Neural cell (in vitro differentiated cells): Measurements from ENCODE around the gene GRIN3A. TPM values are rescaled to one million over a fixed set of nuclear protein-coding genes. Genes with fewer than 3 reads are reported as not detected.

Experiments used
- H2AFZ ChIP-seq: fragments of 200-600, 300-800 bp; sonication (generic), shearing (Covaris generic); 2 replicates; pipeline ENCODE4 v1.6.0; 2014; ENCODE audit warnings: low read depth, mild to moderate bottlenecking, antibody characterized with exemption, low read length, moderate library complexity
- H3F3A ChIP-seq: fragments of 200-600 bp; shearing (Covaris generic); 2 replicates; pipeline ENCODE4 v1.6.1; 2016; ENCODE audit warnings: mild to moderate bottlenecking, moderate library complexity, mixed read lengths, antibody characterized with exemption, low read length; ENCODE audit not compliant: insufficient read depth, poor library complexity, severe bottlenecking
- H3K27ac ChIP-seq: fragments of 200-600, 300-800 bp; sonication (generic), shearing (Covaris generic); 2 replicates; pipeline ENCODE4 v1.5.1; 2014; ENCODE audit warnings: mild to moderate bottlenecking, low read length, moderate library complexity
- H3K27me3 ChIP-seq: fragments of 300-800, 200-600 bp; sonication (generic), shearing (Covaris generic); 2 replicates; pipeline ENCODE4 v1.6.0; 2014; ENCODE audit warnings: mild to moderate bottlenecking, low read depth, low read length, moderate library complexity; ENCODE audit not compliant: insufficient read depth
- H3K36me3 ChIP-seq: fragments of 300-800, 200-600 bp; sonication (generic), shearing (Covaris generic); 2 replicates; pipeline ENCODE4 v1.5.1; 2014; ENCODE audit warnings: mild to moderate bottlenecking, antibody characterized with exemption, low read length, moderate library complexity; ENCODE audit not compliant: insufficient read depth
- H3K4me2 ChIP-seq: fragments of 300-800, 200-600 bp; sonication (generic), shearing (Covaris generic); 2 replicates; pipeline ENCODE4 v1.6.0; 2014; ENCODE audit warnings: mild to moderate bottlenecking, low read length
- H3K4me3 ChIP-seq: fragments of 300-800, 200-600 bp; sonication (generic), shearing (Covaris generic); 2 replicates; pipeline ENCODE4 v1.5.1; 2014; ENCODE audit warnings: mild to moderate bottlenecking, low read length, moderate library complexity
- H3K79me2 ChIP-seq: fragments of 200-600 bp; shearing (Covaris generic); replicated peaks from 2 replicates; pipeline ENCODE4 v1.6.0; 2014; ENCODE audit warnings: mild to moderate bottlenecking, low read length, moderate library complexity; ENCODE audit not compliant: insufficient read depth
- H3K9ac ChIP-seq: fragments of 300-800, 200-600 bp; sonication (generic), shearing (Covaris generic); 2 replicates; pipeline ENCODE4 v1.6.1; 2016; ENCODE audit warnings: mild to moderate bottlenecking, low read length, mixed read lengths
- H3K9me2 ChIP-seq: fragments of 200-600 bp; shearing (Covaris generic); 2 replicates; pipeline ENCODE4 v1.6.1; 2016; ENCODE audit warnings: mild to moderate bottlenecking, low read length, mixed read lengths; ENCODE audit not compliant: insufficient read depth
- H3K9me3 ChIP-seq: fragments of 200-600, 300-800 bp; sonication (generic), shearing (Covaris generic); 2 replicates; pipeline ENCODE4 v1.6.1; 2016; ENCODE audit warnings: mild to moderate bottlenecking, mixed run types, low read length, moderate library complexity, mixed read lengths
- H4K20me1 ChIP-seq: fragments of 200-600 bp; shearing (Covaris generic); 2 replicates; pipeline ENCODE4 v1.6.1; 2016; ENCODE audit warnings: mild to moderate bottlenecking, mixed run types; ENCODE audit not compliant: insufficient read depth
- EP300 ChIP-seq: fragments of 450-650 bp; conservative IDR thresholded peaks from 2 replicates; pipeline ENCODE4 v1.6.1; 2014; ENCODE audit warnings: antibody characterized with exemption, mild to moderate bottlenecking, moderate library complexity; ENCODE audit not compliant: poor library complexity, severe bottlenecking
- EZH2 ChIP-seq: fragments of 200-600, 300-800 bp; shearing (Covaris generic), sonication (generic); IDR thresholded peaks from 2 replicates; pipeline ENCODE4 v1.6.1; 2014; ENCODE audit warnings: antibody characterized with exemption, low read length, borderline replicate concordance, mild to moderate bottlenecking; ENCODE audit not compliant: insufficient read depth, poor library complexity, severe bottlenecking
- POLR2AphosphoS5 ChIP-seq: IDR thresholded peaks from 2 replicates; pipeline ENCODE4 v1.6.1; 2012
- SMC3 ChIP-seq: fragments of 450-650 bp; conservative IDR thresholded peaks from 2 replicates; pipeline ENCODE4 v1.6.1; 2014; ENCODE audit warnings: antibody characterized with exemption, mild to moderate bottlenecking, moderate library complexity; ENCODE audit not compliant: poor library complexity
- TAF1 ChIP-seq: IDR thresholded peaks from 2 replicates; pipeline ENCODE4 v1.6.1; 2012; ENCODE audit warnings: low read depth
- polyA plus RNA-seq: library from polyadenylated mRNA; depleted of rRNA; stranded (reverse); fragments of >200 nt; gene quantifications from 2 replicates; pipeline ENCODE4 v1.2.3, GENCODE V29; 2014
- TF ChIP-seq, protein P1 (sequence below): IDR thresholded peaks from 2 replicates; pipeline ENCODE4 v1.6.1; 2012; ENCODE audit warnings: borderline replicate concordance
- TF ChIP-seq, protein P2 (sequence below): fragments of 450-650 bp; IDR thresholded peaks from 2 replicates; pipeline ENCODE4 v1.5.1; 2014; ENCODE audit warnings: antibody characterized with exemption, mild to moderate bottlenecking, moderate library complexity; ENCODE audit not compliant: poor library complexity, severe bottlenecking

GRIN3A gene
- polyA plus RNA-seq, 1 donor from 2014 or later = 0.59 TPM

DNA sequence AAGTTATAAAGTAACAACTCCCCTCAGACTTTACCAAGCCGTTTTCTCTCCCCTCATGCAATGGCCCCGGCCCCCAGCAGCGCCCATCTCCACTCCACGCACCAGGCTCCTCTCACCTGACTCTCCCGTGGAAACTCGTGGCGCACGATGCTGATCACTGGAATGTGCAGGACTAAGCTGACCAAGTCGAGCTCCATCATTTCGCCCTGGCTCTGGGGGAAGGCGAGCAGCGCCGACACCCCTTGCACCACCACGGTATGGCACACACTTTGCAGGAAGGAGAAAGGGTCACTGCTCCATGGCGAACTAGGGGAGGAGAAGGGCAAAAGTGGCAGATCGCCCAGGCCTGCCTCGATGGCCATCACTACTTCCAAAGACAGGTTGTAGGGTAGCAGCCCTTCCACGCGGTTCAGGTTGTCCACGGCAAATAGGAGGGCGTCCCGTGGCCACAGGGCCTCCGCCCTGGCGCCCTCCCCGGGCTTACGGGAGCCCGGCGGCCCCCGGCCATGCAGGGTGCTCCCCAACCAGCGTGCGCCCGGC lies 1.2 kb downstream of the GRIN3A start:
- TF ChIP-seq EP300 (no peak), TAF1 (no peak), POLR2AphosphoS5 (no peak), EZH2 (no peak)
- TF ChIP-seq, protein P1, sequence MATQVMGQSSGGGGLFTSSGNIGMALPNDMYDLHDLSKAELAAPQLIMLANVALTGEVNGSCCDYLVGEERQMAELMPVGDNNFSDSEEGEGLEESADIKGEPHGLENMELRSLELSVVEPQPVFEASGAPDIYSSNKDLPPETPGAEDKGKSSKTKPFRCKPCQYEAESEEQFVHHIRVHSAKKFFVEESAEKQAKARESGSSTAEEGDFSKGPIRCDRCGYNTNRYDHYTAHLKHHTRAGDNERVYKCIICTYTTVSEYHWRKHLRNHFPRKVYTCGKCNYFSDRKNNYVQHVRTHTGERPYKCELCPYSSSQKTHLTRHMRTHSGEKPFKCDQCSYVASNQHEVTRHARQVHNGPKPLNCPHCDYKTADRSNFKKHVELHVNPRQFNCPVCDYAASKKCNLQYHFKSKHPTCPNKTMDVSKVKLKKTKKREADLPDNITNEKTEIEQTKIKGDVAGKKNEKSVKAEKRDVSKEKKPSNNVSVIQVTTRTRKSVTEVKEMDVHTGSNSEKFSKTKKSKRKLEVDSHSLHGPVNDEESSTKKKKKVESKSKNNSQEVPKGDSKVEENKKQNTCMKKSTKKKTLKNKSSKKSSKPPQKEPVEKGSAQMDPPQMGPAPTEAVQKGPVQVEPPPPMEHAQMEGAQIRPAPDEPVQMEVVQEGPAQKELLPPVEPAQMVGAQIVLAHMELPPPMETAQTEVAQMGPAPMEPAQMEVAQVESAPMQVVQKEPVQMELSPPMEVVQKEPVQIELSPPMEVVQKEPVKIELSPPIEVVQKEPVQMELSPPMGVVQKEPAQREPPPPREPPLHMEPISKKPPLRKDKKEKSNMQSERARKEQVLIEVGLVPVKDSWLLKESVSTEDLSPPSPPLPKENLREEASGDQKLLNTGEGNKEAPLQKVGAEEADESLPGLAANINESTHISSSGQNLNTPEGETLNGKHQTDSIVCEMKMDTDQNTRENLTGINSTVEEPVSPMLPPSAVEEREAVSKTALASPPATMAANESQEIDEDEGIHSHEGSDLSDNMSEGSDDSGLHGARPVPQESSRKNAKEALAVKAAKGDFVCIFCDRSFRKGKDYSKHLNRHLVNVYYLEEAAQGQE = no peak
- TF ChIP-seq, protein P2, sequence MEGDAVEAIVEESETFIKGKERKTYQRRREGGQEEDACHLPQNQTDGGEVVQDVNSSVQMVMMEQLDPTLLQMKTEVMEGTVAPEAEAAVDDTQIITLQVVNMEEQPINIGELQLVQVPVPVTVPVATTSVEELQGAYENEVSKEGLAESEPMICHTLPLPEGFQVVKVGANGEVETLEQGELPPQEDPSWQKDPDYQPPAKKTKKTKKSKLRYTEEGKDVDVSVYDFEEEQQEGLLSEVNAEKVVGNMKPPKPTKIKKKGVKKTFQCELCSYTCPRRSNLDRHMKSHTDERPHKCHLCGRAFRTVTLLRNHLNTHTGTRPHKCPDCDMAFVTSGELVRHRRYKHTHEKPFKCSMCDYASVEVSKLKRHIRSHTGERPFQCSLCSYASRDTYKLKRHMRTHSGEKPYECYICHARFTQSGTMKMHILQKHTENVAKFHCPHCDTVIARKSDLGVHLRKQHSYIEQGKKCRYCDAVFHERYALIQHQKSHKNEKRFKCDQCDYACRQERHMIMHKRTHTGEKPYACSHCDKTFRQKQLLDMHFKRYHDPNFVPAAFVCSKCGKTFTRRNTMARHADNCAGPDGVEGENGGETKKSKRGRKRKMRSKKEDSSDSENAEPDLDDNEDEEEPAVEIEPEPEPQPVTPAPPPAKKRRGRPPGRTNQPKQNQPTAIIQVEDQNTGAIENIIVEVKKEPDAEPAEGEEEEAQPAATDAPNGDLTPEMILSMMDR = no peak
- no peaks in the 10 kb centered on the region for H3K9me3 ChIP-seq
- H3K79me2 ChIP-seq = no peaks in the 10 kb centered on the region
- no peak overlapping the region for H3K9ac ChIP-seq
- no peaks in the 10 kb centered on the region for H3F3A ChIP-seq
- no peak overlapping the region for H3K4me2 ChIP-seq
- peaks cover 68% of the 10 kb centered on the region for H3K27me3 ChIP-seq
- peak overlapping the region; percentile 79 for H3K4me3 ChIP-seq
- no peaks in the 10 kb centered on the region for H3K9me2 ChIP-seq
- H3K27ac ChIP-seq = no peak overlapping the region
- H4K20me1 ChIP-seq = no peaks in the 10 kb centered on the region
- H2AFZ ChIP-seq = no peak overlapping the region
- H3K36me3 ChIP-seq = no peaks in the 10 kb centered on the region

DNA sequence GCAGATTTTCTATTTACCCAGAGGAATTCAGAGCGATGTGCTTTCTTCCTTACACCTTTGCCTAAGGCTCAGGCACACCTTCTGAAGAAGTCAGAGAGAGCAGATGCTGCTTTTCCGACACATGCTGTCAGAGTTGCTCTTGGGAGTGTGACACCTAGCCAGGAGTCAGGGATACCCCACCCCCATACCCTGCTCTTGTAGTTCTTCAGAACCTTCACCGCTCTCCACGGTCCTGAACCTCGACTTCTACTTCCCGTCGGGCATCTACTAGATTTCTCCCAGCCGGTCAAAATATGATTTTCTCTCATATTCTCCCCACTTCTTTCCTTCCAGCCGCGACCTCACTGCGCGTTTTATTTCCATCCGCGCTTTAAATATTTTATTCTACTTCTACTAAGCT lies 1.7 kb downstream of the GRIN3A start:
- H3K27me3 ChIP-seq = peaks cover 70% of the 10 kb centered on the region
- no peaks in the 10 kb centered on the region for H3K9me3 ChIP-seq
- TF ChIP-seq TAF1 = no peak
- TF ChIP-seq SMC3 = no peak
- no peak for TF ChIP-seq EP300
- TF ChIP-seq, protein P1 = no peak
- TF ChIP-seq EZH2 = no peak
- no peaks in the 10 kb centered on the region for H4K20me1 ChIP-seq
- no peak overlapping the region for H3K27ac ChIP-seq
- H2AFZ ChIP-seq = no peak overlapping the region
- H3F3A ChIP-seq = no peaks in the 10 kb centered on the region
- no peaks in the 10 kb centered on the region for H3K36me3 ChIP-seq
- no peak overlapping the region for H3K9ac ChIP-seq
- H3K79me2 ChIP-seq = no peaks in the 10 kb centered on the region
- H3K4me2 ChIP-seq = no peak overlapping the region
- peak overlapping the region; percentile 79 for H3K4me3 ChIP-seq
- H3K9me2 ChIP-seq = no peaks in the 10 kb centered on the region
